HEK293 (cell line): Measurements from ENCODE around the gene RAB5A.

ENCODE experiments used
- CTCF ChIA-PET: fragments of 350-600 bp; formaldehyde crosslinking; extraction: SDS; loops from one replicate; lab custom pipeline; 2021; ENCODE audit warnings: antibody characterized with exemption; lab: Yijun Ruan, JAX
- POLR2A ChIA-PET: fragments of 300-600 bp; formaldehyde crosslinking; extraction: SDS; loops from one replicate; lab custom pipeline; 2020; ENCODE audit warnings: antibody characterized with exemption, inconsistent platforms; lab: Yijun Ruan, JAX
- H3K27ac ChIP-seq: fragments of 200-500 bp; sonication (Bioruptor generic); 2 replicates; pipeline ENCODE4 v1.5.1; 2014; ENCODE audit warnings: low read depth, low read length, control low read depth, inconsistent platforms; ENCODE audit errors: extremely low read depth
- H3K36me3 ChIP-seq, 2 experiments: fragments of 200-500 bp in 1 of 2; sonication (Bioruptor generic) in 1 of 2; 1 replicate in 1 of 2; 2 replicates in 1 of 2; pipeline ENCODE4 v1.5.1; 2014 to 2017; ENCODE audit warnings: inconsistent platforms in 2 of 2, low read length in 2 of 2; ENCODE audit not compliant: control insufficient read depth in 2 of 2, insufficient read depth in 1 of 2
- H3K4me1 ChIP-seq: fragments of 200-500 bp; sonication (Bioruptor generic); 2 replicates; pipeline ENCODE4 v1.5.1; 2014; ENCODE audit warnings: mild to moderate bottlenecking, low read length, inconsistent platforms; ENCODE audit not compliant: control insufficient read depth, insufficient read depth
- H3K4me3 ChIP-seq: 2 replicates; pipeline ENCODE4 v1.5.1; 2011; ENCODE audit warnings: low read depth, mild to moderate bottlenecking, control low read depth, low read length, moderate library complexity
- H3K9me3 ChIP-seq: fragments of 200-500 bp; sonication (Bioruptor generic); 2 replicates; pipeline ENCODE4 v1.5.1; 2014; ENCODE audit warnings: low read depth, low read length, inconsistent platforms; ENCODE audit not compliant: control insufficient read depth, insufficient read depth
- GFI1B ChIP-seq: fragments of 450-650 bp; formaldehyde crosslinking; IDR thresholded peaks from 2 replicates; pipeline ENCODE4 v1.5.1; 2016; ENCODE audit warnings: missing biosample characterization, missing genetic modification characterization
- INSM2 ChIP-seq: fragments of 450-650 bp; formaldehyde crosslinking; IDR thresholded peaks from 2 replicates; pipeline ENCODE4 v1.5.1; 2016; ENCODE audit warnings: missing biosample characterization, missing genetic modification characterization
- OSR2 ChIP-seq: fragments of 450-650 bp; formaldehyde crosslinking; IDR thresholded peaks from 2 replicates; pipeline ENCODE4 v1.5.1; 2016; ENCODE audit warnings: missing biosample characterization, missing genetic modification characterization
- ZBTB20 ChIP-seq: fragments of 450-650 bp; formaldehyde crosslinking; IDR thresholded peaks from 2 replicates; pipeline ENCODE4 v1.5.1; 2016; ENCODE audit warnings: missing biosample characterization, missing genetic modification characterization
- ZBTB48 ChIP-seq: fragments of 450-650 bp; formaldehyde crosslinking; IDR thresholded peaks from 2 replicates; pipeline ENCODE4 v1.5.1; 2016; ENCODE audit warnings: missing biosample characterization, missing genetic modification characterization
- ZNF133 ChIP-seq: fragments of 450-650 bp; formaldehyde crosslinking; IDR thresholded peaks from 2 replicates; pipeline ENCODE4 v1.5.1; 2016; ENCODE audit warnings: missing biosample characterization, missing genetic modification characterization
- ZNF155 ChIP-seq: fragments of 450-650 bp; formaldehyde crosslinking; IDR thresholded peaks from 2 replicates; pipeline ENCODE4 v1.5.1; 2016; ENCODE audit warnings: missing biosample characterization, missing genetic modification characterization
- ZNF239 ChIP-seq: fragments of 450-650 bp; formaldehyde crosslinking; IDR thresholded peaks from 2 replicates; pipeline ENCODE4 v1.5.1; 2016; ENCODE audit warnings: missing biosample characterization, missing genetic modification characterization
- ZNF302 ChIP-seq: fragments of 450-650 bp; formaldehyde crosslinking; IDR thresholded peaks from 2 replicates; pipeline ENCODE4 v1.5.1; 2016; ENCODE audit warnings: missing biosample characterization, missing genetic modification characterization, low read depth
- ZNF311 ChIP-seq: fragments of 450-650 bp; formaldehyde crosslinking; IDR thresholded peaks from 2 replicates; pipeline ENCODE4 v1.5.1; 2017; ENCODE audit warnings: missing biosample characterization, missing genetic modification characterization, borderline replicate concordance
- ZNF362 ChIP-seq: fragments of 450-650 bp; formaldehyde crosslinking; IDR thresholded peaks from 2 replicates; pipeline ENCODE4 v1.5.1; 2016; ENCODE audit warnings: missing biosample characterization, missing genetic modification characterization
- ZNF398 ChIP-seq: fragments of 450-650 bp; formaldehyde crosslinking; IDR thresholded peaks from 2 replicates; pipeline ENCODE4 v1.5.1; 2017; ENCODE audit warnings: missing biosample characterization, missing genetic modification characterization
- ZNF404 ChIP-seq: fragments of 450-650 bp; formaldehyde crosslinking; IDR thresholded peaks from 2 replicates; pipeline ENCODE4 v1.5.1; 2017; ENCODE audit warnings: missing biosample characterization, missing genetic modification characterization
- ZNF473 ChIP-seq: fragments of 450-650 bp; formaldehyde crosslinking; IDR thresholded peaks from 2 replicates; pipeline ENCODE4 v1.5.1; 2017; ENCODE audit warnings: missing biosample characterization, missing genetic modification characterization
- ZNF518A ChIP-seq: fragments of 450-650 bp; formaldehyde crosslinking; conservative IDR thresholded peaks from 2 replicates; pipeline ENCODE4 v1.5.1; 2016; ENCODE audit warnings: low read depth, missing biosample characterization, missing genetic modification characterization
- ZNF544 ChIP-seq: fragments of 450-650 bp; formaldehyde crosslinking; IDR thresholded peaks from 2 replicates; pipeline ENCODE4 v1.5.0; 2017; ENCODE audit warnings: missing biosample characterization, missing genetic modification characterization
- ZNF580 ChIP-seq: fragments of 450-650 bp; formaldehyde crosslinking; IDR thresholded peaks from 2 replicates; pipeline ENCODE4 v1.5.1; 2016; ENCODE audit warnings: missing biosample characterization, missing genetic modification characterization
- ZNF704 ChIP-seq: fragments of 450-650 bp; formaldehyde crosslinking; IDR thresholded peaks from 2 replicates; pipeline ENCODE4 v1.5.1; 2016; ENCODE audit warnings: missing biosample characterization, missing genetic modification characterization
- ZNF776 ChIP-seq: fragments of 450-650 bp; formaldehyde crosslinking; IDR thresholded peaks from 2 replicates; pipeline ENCODE4 v1.5.0; 2017; ENCODE audit warnings: missing biosample characterization, missing genetic modification characterization, borderline replicate concordance
- ZSCAN5A ChIP-seq: fragments of 450-650 bp; formaldehyde crosslinking; IDR thresholded peaks from 2 replicates; pipeline ENCODE4 v1.5.1; 2016; ENCODE audit warnings: missing biosample characterization, missing genetic modification characterization

RAB5A gene

GRCh38 chr3:19946832-19947548 lies at the start of gene RAB5A:
TSS of gene RAB5A (plus strand) at chr3:19947097. CDS start at chr3:19950899, 3,802 bp downstream.
- H3K4me1 ChIP-seq, result peaks cover 5% of the 10 kb centered on the region; the same call in 1 of the 2 replicates
- H3K36me3 ChIP-seq, result peaks cover 13 to 14% of the 10 kb centered on the region in 2 experiments
- no peaks in the 10 kb centered on the region for H3K9me3 ChIP-seq
- peak within 1 kb of the TSS; percentile 81 for H3K4me3 ChIP-seq
- CTCF ChIA-PET, result interaction anchor here (0.6 kb wide), 1 partner anchor 93 kb away, joined by 4 read pairs; the partner anchor contains the start of gene KAT2B
- POLR2A ChIA-PET, result interaction anchor here (0.6 kb wide), 1 partner anchor 236 kb away, joined by 3 read pairs; no protein-coding TSS in a partner anchor
- H3K27ac ChIP-seq, result peak within 1 kb of the TSS; percentile 92
- TF ChIP-seq ZNF133 (tag by site-specific recombination), result no peak
- TF ChIP-seq ZNF518A, result peak; percentile 80
- TF ChIP-seq ZNF155 (tag by site-specific recombination), result no peak
- no peak; the same call in 1 of the 2 replicates for TF ChIP-seq ZNF580
- no peak for TF ChIP-seq ZNF473 (tag by site-specific recombination)
- no peak for TF ChIP-seq ZNF362
- no peak for TF ChIP-seq GFI1B (tag by site-specific recombination)
- TF ChIP-seq ZNF704, result no peak
- TF ChIP-seq ZBTB48 (tag by site-specific recombination), result no peak
- peak; percentile 93; the same call in 1 of the 2 replicates for TF ChIP-seq ZBTB20 (tag by site-specific recombination)
- TF ChIP-seq ZSCAN5A (tag by site-specific recombination), result no peak
- TF ChIP-seq OSR2, result no peak
- no peak for TF ChIP-seq INSM2 (tag by site-specific recombination)
- no peak for TF ChIP-seq ZNF239 (tag by site-specific recombination)
- TF ChIP-seq ZNF544 (tag by site-specific recombination), result no peak
- TF ChIP-seq ZNF776, result no peak
- TF ChIP-seq ZNF404 (tag by site-specific recombination), result no peak
- no peak for TF ChIP-seq ZNF311 (tag by site-specific recombination)
- no peak for TF ChIP-seq ZNF302 (tag by site-specific recombination)
- no peak; the same call in 1 of the 2 replicates for TF ChIP-seq ZNF398 (tag by site-specific recombination)
